ENCODE measurements around the gene AREG. TPM values are rescaled to one million over a fixed set of nuclear protein-coding genes. Genes with fewer than 3 reads are reported as not detected.
"Not testable (repeated sequence)": the region's sequence is repeated elsewhere in the genome, so short reads cannot be mapped to it uniquely, and the experiment has no call there.

AREG gene, protein sequence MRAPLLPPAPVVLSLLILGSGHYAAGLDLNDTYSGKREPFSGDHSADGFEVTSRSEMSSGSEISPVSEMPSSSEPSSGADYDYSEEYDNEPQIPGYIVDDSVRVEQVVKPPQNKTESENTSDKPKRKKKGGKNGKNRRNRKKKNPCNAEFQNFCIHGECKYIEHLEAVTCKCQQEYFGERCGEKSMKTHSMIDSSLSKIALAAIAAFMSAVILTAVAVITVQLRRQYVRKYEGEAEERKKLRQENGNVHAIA
- polyA plus RNA-seq (ENCODE audit: insufficient read length in 4 of 4): under 1 TPM in 3 of 4 donors, not detected in 1; 0.20 to 0.56 (median 0.23) TPM

DNA sequence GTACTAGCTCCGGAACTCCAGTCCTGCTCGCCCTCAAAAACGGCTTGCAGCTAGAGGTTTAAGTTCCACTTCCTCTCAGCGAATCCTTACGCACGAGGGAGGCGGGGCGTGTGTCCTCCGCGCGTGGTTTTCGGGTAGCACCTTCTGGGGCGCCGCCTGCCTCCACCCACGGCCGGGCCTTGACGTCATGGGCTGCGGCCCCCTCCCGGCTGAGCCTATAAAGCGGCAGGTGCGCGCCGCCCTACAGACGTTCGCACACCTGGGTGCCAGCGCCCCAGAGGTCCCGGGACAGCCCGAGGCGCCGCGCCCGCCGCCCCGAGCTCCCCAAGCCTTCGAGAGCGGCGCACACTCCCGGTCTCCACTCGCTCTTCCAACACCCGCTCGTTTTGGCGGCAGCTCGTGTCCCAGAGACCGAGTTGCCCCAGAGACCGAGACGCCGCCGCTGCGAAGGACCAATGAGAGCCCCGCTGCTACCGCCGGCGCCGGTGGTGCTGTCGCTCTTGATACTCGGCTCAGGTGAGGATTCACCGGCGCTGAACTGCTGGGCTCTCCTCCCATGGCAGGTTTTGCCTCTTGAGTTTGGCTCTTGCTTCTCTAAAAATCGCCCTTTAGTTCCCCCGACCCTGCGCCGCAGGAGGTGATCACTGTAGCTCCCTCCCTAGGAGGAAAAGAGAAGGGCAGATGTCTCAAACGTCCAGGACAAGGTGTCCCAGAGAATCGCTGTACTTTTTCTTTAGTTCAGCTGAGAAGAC is at the start of gene AREG:
TSS of gene AREG (plus strand) at position 246 of the 752 bp plus-strand sequence. CDS start at position 456, 210 bp downstream.
- peak in 2 of 4 donors; percentile 18 to 19 for DNase-seq (ENCODE audit: low read depth in 4 of 4, low spot score in 3 of 4)

DNA sequence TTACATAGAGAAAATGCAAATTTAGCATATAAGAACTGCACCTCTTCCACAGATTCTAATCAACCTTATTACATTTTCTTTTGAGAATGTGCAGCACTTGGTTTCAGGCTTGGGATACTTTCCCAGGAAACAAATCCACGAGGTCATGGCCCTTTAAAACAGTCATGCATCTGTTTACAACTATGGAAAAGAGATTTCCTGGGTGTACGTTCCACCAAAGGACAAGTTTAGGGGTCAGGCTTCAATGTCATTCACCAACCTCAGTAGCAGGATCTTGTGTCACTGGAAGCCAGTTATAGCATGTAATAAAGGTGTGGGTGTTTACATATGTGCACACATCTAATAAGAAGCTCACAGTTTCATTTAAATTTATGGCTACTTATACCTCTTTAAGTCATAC is 49.3 kb upstream of the AREG start:
- DNase-seq (ENCODE audit: low read depth in 4 of 4, low spot score in 3 of 4): no peak

DNA sequence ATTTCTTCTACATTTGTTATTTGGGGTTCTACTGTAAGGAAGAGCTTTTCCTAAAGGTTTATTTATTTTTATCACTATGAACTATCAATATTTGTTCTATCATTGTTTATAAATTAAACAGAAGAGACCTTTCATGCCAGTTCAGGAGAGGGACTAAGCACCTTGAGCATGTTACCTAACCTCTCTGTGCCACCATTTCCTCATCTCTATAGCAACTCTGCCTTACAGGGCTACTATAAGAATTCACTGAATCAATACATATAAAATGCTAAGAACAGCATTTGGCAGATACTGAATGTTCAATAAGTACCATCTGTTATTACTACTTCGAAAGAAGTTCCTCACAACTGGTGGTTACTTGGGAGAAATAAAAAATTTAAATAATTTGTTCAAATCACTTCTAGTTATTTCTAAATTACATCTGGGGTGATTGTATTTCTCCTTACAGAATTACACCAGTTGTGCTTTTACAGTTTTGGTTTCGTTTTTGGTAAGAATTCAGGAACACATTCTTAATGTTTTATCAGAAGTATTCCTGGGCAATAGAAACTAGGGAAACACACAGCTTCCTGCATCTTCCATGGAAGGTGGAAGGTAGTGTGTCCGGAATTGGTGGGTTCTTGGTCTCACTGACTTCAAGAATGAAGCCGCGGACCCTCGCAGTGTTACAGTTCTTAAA is 47.0 kb upstream of the AREG start:
- DNase-seq (ENCODE audit: low read depth in 4 of 4, low spot score in 3 of 4): no peak

DNA sequence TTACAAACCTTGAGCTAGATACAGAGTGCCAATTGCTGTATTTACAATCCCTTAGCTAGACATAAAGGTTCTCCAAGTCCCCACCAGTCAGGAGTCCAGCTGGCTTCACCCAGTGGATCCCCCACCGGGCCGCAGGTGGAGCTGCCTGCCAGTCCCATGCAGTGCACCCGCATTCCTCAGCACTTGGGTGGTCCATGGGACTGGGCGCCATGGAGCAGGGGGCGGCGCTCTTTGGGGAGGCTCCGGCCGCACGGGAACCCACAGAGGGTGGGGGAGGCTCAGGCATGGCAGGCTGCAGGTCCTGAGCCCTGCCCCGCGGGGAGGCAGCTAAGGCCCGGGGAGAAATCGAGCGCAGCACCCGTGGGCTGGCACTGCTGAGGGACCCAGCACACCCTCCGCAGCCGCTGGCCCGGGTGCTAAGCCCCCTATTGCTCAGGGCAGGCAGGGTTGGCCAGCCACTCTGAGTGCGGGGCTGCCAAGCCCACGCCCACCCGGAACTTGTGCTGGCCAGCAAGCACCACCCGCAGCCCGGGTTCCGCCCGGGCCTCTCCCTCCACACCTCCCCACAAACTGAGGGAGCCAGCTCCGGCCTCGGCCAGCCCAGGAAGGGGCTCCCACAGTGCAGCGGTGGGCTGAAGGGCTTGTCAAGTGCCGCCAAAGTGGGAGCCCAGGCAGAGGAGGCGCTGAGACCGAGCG is 45.9 kb upstream of the AREG start:
- DNase-seq (ENCODE audit: low read depth in 4 of 4, low spot score in 3 of 4): not testable (repeated sequence)

DNA sequence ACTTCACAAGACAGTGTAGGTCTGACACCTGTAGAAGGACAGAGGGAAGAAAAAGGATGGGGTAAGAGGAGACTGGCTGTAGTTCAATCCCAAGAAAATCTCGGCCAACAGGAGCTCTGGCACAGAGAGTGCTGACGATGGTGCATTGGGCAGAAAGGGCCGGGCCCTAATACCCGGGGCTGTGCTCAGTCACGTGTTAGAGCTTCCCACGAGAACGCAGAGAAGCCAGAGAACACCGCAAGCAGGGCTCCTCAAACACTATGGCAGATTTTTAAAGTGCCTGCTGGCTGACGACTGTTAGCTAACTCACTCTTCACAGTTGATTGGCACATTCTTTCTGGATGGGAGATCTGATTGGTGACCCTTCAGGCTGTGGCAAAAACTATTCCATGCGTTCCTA is 44.5 kb upstream of the AREG start:
- DNase-seq (ENCODE audit: low read depth in 4 of 4, low spot score in 3 of 4): no peak

DNA sequence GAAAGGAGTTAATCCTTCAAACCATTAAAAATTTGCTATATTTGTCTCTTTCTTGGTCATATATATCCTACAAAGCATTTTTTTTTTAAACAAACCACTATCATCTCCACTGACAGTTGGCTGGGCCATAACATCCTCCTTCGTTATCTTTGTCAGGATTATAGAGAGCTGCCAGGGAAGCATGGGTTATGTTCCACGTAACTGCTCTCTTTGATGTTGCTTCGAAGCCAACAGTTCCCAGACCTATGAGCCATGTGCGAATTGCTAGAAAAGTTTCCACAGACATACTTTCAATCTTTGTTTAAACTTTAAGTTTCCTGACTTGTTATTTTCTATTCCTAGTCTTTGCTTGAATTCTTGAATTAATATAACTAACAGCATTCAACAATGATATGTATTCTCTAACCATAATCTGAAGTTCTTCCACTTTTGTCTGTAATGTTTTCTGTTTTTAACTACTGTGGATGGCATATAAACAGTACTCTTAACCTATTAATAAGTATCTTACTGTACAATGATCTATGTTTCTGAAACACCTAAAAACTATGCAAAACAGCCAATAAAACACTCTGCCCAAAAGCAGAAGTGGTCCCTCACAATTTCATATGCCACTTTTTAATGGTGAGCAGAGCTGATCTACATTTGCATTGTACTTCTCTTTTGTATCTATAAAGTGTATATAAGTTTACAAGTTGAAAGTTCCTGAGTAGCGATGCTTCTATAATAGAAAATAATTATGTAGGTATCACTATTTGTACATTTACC is 42.1 kb upstream of the AREG start:
- DNase-seq (ENCODE audit: low read depth in 4 of 4, low spot score in 3 of 4): no peak

DNA sequence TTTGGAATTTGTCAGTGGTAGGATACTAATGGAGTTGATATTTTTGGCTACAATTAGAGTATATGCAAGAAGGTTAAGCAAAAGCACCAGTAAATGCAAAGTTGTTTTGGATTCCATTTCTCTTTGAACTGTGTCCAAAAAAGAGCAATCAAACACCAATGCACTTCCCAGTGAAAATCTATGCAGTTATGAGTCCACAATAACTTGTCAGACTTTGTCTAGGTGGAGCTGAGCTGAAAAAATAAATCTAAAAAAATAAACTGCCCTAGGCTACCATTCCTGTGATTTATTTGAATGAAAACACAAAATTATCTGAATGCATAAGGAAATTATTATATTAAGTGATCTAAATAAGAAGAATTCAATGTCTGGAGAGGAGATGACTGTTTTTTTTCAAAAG is 37.0 kb upstream of the AREG start:
- no peak for DNase-seq (ENCODE audit: low read depth in 4 of 4, low spot score in 3 of 4)

DNA sequence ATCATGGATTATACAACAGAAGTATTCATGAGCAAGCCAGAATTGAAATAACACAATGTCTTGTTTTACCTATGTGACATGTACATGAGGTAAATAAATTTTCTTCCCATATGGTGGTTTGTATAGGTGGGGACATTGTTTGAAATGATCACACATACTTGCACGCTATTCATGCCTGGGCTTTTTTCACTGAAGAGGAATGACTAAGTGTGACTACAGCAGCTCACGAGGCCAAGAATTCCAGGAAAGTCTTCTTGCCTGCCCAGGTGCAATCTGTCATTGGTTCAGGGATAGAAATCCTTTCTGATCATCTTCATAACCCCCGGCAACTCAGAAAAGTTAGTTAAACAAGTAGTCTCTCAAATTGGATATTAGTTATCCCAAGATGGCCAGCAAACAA is 36.3 kb upstream of the AREG start:
- no peak for DNase-seq (ENCODE audit: low read depth in 4 of 4, low spot score in 3 of 4)

DNA sequence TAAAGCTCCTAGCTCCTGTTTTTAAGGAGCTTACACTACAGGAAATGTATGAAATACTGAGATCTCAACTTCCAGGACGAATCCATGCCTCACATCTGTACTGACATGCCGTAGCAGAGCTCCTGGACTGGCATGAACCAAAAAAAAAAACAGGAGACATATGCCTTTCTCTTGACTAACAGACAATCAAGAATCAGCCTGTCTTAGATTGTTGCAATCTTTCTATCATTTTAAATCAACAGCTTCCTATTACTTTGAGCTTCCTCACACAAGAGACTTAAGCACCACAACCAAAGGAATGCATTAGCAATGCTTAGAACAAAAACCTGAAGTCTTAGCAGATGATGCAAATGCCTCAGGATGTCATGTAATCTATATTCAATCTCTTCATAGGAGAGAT is 34.7 kb upstream of the AREG start:
- DNase-seq (ENCODE audit: low read depth in 4 of 4, low spot score in 3 of 4): no peak

DNA sequence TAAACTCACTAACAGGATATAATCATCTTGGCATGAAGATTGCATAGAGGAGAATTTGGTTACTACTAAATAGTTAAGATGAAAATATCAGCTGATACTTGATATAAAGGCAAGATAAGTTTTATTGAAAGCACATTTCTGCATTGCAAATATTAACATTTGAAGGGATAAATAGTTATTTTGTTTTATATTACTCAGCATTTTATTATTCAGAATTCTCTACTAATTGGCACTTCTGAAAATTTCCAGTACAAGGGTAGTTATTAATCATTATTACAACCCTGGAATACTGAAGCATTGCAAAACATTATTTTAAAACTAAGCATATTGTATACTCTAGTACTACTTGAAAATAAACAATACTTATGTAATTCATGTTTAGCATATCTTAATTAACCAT is 32.7 kb upstream of the AREG start:
- no peak for DNase-seq (ENCODE audit: low read depth in 4 of 4, low spot score in 3 of 4)

DNA sequence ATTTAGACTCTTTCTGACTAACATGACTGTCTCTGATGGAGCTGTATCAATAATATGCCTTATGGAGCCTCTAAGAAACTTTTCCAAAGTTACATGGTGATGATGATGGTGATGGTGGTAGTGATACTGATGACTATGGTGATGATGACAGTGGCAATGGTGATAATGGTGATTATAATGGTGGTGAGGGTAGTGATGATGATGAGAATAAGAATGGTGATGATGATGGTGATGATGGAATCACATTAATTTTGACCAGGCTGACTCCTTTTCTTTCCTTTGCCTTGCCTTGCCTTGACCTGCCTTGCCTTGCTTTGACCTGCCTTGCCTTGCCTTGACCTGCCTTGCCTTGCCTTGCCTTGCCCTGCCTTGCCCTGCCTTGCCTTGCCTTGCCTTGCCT is 31.7 kb upstream of the AREG start:
- DNase-seq (ENCODE audit: low read depth in 4 of 4, low spot score in 3 of 4): no peak

DNA sequence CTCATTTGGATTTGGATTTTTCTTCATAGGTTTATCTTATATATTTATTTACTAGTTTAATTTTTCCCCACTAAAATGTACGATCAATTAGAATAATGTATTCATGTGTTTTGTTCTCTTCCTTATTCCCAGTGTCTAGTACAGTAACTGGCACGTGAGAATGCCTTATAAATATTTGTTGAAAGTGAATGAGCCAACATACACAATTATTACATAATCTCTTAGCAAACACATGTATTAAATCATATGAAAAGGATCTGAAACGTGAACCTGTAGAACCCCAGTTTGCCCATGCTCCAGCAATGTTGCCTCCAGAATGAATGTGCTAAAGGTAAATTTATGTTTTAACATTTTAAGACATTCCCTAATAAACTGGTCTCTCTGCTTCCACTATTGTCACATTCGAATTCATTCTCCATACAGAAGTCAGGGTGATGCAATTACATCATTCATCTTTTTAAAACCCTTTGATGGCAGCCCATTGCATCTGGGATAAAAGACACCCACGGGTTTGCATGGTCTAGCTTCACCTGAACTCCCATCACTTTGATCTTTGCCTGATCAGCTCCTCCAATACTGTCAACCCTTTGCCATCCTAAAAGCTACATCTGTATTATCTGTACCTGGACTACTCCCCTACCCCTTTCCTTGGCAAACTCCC is 30.7 kb upstream of the AREG start:
- no peak for DNase-seq (ENCODE audit: low read depth in 4 of 4, low spot score in 3 of 4)

DNA sequence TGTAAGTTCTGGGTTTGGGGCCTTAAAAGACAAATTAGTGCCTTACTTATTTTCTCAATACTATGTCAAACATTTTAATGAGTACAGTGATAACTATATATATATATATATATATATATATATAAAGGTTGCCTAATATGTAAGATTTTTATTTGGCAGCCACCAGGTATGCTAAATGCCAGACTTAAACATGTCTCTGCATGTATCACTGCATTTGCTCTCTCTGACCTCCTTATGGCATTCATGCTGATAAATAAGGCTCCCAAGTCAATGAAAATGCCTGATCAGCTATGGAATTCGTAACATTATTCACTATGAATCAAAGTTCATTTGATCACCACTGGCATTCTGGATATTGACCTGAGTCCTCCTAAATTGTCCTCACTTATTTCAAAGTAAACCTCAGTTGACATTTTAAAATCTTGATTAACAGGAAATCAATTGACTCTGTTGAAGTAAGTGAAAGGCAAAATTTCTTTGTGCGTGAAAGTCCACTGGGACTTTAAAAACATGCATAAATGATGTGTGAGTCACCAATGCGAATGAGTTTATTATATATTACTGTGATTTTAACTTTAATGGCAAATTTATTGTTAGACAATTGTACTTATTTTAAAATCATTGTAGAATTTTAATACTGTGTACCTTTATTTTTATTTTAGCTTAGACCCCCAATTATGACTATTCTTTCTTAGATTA is 29.2 kb upstream of the AREG start:
- DNase-seq (ENCODE audit: low read depth in 4 of 4, low spot score in 3 of 4): no peak

DNA sequence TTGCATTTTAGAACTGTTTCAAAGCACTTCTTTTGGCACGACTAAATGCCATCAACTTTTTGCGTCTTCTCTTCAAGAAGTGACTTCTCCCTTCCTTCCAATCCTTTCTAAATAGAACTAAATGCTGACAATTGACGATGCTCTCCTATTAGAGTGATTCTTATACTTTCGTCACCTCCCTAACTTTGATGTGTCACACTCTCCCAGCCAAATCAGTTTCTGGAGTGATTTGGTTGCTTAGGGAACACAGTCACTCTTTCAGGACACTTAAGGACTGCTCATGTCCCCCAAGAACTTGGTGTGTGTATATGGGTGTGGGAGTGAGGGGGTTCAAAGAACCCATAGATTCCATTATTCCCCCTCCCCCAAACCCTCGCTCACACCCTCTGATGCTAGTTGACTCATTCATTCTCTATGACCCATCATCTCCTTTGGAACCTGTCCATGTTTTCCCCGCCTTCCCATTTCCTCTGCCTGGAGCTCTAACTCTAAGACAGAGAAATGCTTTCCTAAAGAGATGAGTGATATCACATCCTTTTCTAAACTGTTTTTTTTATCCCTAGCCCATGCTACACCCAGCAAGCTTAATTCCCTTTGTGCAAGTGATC is 26.8 kb upstream of the AREG start:
- no peak for DNase-seq (ENCODE audit: low read depth in 4 of 4, low spot score in 3 of 4)

DNA sequence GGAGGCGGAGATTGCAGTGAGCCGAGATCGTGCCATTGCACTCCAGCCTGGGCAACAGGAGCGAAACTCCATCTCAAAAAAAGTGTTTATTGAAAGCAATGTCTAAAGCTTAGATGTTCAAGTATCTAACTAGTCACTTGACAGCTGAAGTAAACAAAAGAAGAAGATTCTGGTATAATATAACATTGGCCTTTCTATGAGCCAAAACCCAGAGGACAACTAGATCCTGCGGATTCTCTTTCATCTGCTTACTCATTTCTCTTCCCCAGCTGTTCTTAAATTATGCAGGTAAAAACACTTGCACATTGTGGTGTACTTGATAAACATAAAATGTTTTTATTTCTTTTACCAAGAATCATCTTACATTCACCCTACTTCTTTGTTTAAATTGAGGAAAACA is 24.1 kb upstream of the AREG start:
- no peak for DNase-seq (ENCODE audit: low read depth in 4 of 4, low spot score in 3 of 4)

DNA sequence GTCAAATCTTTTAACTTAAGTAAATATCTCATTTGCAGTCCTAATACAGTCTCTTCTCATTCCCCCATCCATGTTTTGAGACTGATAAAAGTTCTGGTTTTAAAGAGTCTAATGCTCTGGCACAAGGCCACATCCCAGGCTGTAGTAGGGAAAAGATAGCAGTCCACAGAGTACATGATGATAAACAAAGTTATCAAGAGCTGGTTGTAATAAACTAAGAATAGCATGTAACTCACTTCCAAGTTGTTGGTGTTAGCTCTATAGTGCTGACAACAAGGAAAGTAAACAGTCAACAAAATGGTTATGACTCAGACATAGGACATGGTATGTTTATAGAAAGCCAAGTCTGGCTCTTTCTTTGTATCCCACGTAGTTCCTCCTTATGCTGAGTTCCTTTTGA is 21.8 kb upstream of the AREG start:
- DNase-seq (ENCODE audit: low read depth in 4 of 4, low spot score in 3 of 4): no peak

DNA sequence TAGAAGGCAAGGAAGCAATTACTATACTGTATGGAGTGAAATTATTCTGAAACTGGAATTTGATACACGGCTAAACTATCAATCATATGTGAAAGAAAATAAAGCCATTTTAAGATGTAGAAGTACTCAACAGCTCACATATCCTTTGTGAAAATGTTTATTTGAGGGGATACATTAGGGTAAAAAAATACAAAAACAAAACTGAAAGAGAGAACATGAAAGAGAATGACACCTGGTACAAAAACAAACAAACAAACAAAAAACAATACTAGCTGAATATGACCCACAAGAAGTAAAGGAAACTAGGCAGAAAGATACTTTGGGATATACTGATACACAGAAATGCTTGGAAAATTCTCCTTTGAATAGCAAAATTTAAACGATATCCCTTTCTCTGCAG is 20.8 kb upstream of the AREG start:
- DNase-seq (ENCODE audit: low read depth in 4 of 4, low spot score in 3 of 4): no peak

DNA sequence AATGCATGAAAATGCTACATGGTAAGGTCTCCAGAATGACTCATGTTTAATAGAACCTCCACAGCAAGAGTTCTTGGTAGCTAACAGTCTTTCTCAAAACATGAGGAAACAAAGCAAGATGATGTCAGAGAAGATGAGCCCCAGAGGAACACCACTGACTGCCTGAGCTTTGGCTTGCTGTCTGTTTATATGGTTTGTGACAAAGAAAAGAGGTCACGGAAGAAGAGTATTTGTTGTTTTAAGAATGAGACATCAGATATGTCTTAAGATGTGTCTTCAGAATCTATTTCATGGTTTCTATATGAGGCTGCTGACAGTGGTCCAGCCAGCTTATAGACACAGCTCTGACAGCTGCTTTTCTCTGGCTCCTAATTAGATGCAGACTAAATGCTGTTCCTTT is 18.8 kb upstream of the AREG start:
- DNase-seq (ENCODE audit: low read depth in 4 of 4, low spot score in 3 of 4): no peak

DNA sequence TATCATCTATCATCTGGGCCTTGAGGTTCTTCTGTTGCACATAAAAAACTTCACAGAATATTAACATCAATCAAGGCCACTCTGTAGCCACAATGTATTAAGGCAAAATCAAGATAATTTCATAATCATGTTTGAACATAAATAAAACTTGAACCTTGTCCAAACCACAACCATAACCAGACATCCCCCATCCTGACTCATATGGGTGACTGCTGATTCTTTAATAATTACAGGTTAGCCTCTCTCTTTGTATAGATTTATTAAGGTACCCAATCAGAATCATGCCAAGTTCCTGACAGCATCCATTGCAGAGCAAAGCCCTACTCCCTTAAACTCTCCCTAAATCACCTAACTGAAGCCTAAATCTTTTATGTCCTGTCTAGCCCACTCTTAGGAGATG is 16.7 kb upstream of the AREG start:
- no peak for DNase-seq (ENCODE audit: low read depth in 4 of 4, low spot score in 3 of 4)
